Cardiac muscle cell (in vitro differentiated cells and primary cell): ENCODE results near the gene GUCY2D. TPM values are rescaled to one million over a fixed set of nuclear protein-coding genes. Genes with fewer than 3 reads are reported as not detected.

Source experiments
- DNase-seq, 2 donors: peaks; one replicate each; pipeline versions ENCODE4 v3.0.0 to v3.0.0-alpha.2; 2010 to 2017; ENCODE audit warnings: low read depth in 1 of 2, low spot score in 1 of 2
- H3K27ac ChIP-seq: fragments of 200-600 bp; sonication (generic); 2 replicates; pipeline ENCODE4 v1.5.1; 2016
- H3K27me3 ChIP-seq: fragments of 200-600 bp; sonication (generic); 2 replicates; pipeline ENCODE4 v1.6.0; 2016; ENCODE audit warnings: control low read depth
- H3K36me3 ChIP-seq: fragments of 200-600 bp; sonication (generic); 2 replicates; pipeline ENCODE4 v1.5.1; 2016; ENCODE audit warnings: control low read depth
- H3K4me1 ChIP-seq: fragments of 200-600 bp; sonication (generic); 2 replicates; pipeline ENCODE4 v1.8.1; 2017; ENCODE audit warnings: low read depth, mild to moderate bottlenecking, mixed run types
- H3K4me3 ChIP-seq: fragments of 200-600 bp; sonication (generic); 2 replicates; pipeline ENCODE4 v1.5.1; 2016; ENCODE audit warnings: mild to moderate bottlenecking
- H3K9me3 ChIP-seq: fragments of 200-600 bp; sonication (generic); 2 replicates; pipeline ENCODE4 v1.5.1; 2017; ENCODE audit warnings: low read depth, mild to moderate bottlenecking, control low read depth
- CTCF ChIP-seq: IDR thresholded peaks from 2 replicates; pipeline ENCODE4 v1.5.1; 2012; ENCODE audit warnings: low read depth, mild to moderate bottlenecking, low read length
- polyA plus RNA-seq: library from polyadenylated mRNA; unstranded; fragments of >200 nt; fragmentation: Nextera tagmentation; extraction: Ambion mirVana; gene quantifications from 2 replicates; pipeline ENCODE4 v1.2.1, GENCODE V29; 2016
- total RNA-seq: library from RNA; depleted of rRNA; stranded (reverse); fragments of >200 nt; gene quantifications from 2 replicates; pipeline ENCODE4 v1.2.3, GENCODE V29; 2016

The GUCY2D gene
- total and polyA plus RNA-seq, 2 experiments from 2014 or later = 0.54 to 1.1 TPM

DNA sequence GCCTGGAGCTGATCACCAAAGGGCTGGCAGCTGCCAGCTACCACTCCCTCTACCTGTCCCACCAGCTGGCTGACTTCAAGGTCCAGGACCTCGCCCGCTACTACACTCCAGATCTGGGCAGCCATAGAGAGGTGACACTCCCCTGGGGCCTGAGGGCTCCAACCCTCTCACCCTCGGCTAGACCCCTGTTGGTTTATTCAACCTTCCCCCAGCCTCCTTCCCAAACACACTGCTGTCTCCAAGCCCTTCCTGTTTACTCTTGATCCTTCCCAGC lies 67.1 kb downstream of the GUCY2D start:
- Histone ChIP-seq H3K27me3 (peaks cover 96% of the 10 kb centered on the region), H3K4me3 (no peak overlapping the region), H3K4me1 (no peaks in the 10 kb centered on the region), H3K9me3 (no peaks in the 10 kb centered on the region), H3K36me3 (no peaks in the 10 kb centered on the region), H3K27ac (no peak overlapping the region)
- DNase-seq = no peak
- TF ChIP-seq CTCF = no peak

Other genes with a start within 250 kb of the GUCY2D start
- 11.1 and 20.8 TPM in 2 replicates for gene KDM6B, start 168.4 kb upstream of the GUCY2D start, total RNA-seq
- gene KDM6B, start 168.4 kb upstream of the GUCY2D start, polyA plus RNA-seq = 9.0 and 9.7 TPM in 2 replicates
- 27.4 and 51.2 TPM in 2 replicates for gene TMEM88, start 147.5 kb upstream of the GUCY2D start, total RNA-seq
- 31.3 and 66.1 TPM in 2 replicates for gene TMEM88, start 147.5 kb upstream of the GUCY2D start, polyA plus RNA-seq
- 107 and 130 TPM in 2 replicates for gene NAA38, start 145.1 kb upstream of the GUCY2D start, total RNA-seq
- 158 and 168 TPM in 2 replicates for gene NAA38, start 145.1 kb upstream of the GUCY2D start, polyA plus RNA-seq
- gene CYB5D1, start 144.6 kb upstream of the GUCY2D start, total RNA-seq = 14.0 and 14.3 TPM in 2 replicates
- gene CYB5D1, start 144.6 kb upstream of the GUCY2D start, polyA plus RNA-seq = 10.7 and 13.7 TPM in 2 replicates
- gene CHD3, start 113.8 kb upstream of the GUCY2D start, total RNA-seq = 40.2 and 64.7 TPM in 2 replicates
- 15.9 and 19.7 TPM in 2 replicates for gene CHD3, start 113.8 kb upstream of the GUCY2D start, polyA plus RNA-seq
- gene RNF227, start 86.3 kb upstream of the GUCY2D start, total RNA-seq = 20.3 and 26.1 TPM in 2 replicates
- 5.2 and 5.8 TPM in 2 replicates for gene RNF227, start 86.3 kb upstream of the GUCY2D start, polyA plus RNA-seq
- gene KCNAB3, start 72.8 kb upstream of the GUCY2D start, total RNA-seq = 1.8 and 3.3 TPM in 2 replicates
- 1.3 and 1.4 TPM in 2 replicates for gene KCNAB3, start 72.8 kb upstream of the GUCY2D start, polyA plus RNA-seq
- gene TRAPPC1, start 70.7 kb upstream of the GUCY2D start, total RNA-seq = 92.0 and 110 TPM in 2 replicates
- gene TRAPPC1, start 70.7 kb upstream of the GUCY2D start, polyA plus RNA-seq = 340 and 386 TPM in 2 replicates
- 19.6 and 42.6 TPM in 2 replicates for gene CNTROB, start 70.4 kb upstream of the GUCY2D start, total RNA-seq
- 23.1 and 44.0 TPM in 2 replicates for gene CNTROB, start 70.4 kb upstream of the GUCY2D start, polyA plus RNA-seq
- gene ALOX15B, start 36.4 kb downstream of the GUCY2D start, total RNA-seq = 0.18 and 0.33 TPM in 2 replicates
- 0.12 TPM in 1 of 2 replicates, not detected in the other for gene ALOX15B, start 36.4 kb downstream of the GUCY2D start, polyA plus RNA-seq
- gene ALOX12B, start 85.1 kb downstream of the GUCY2D start, total RNA-seq = 0.42 and 1.6 TPM in 2 replicates
- 2.1 and 2.3 TPM in 2 replicates for gene ALOX12B, start 85.1 kb downstream of the GUCY2D start, polyA plus RNA-seq
- gene ALOXE3, start 115.9 kb downstream of the GUCY2D start, total RNA-seq = not detected in 2 replicates
- gene ALOXE3, start 115.9 kb downstream of the GUCY2D start, polyA plus RNA-seq = 0.10 TPM in 1 of 2 replicates, not detected in the other
- 0.32 and 6.2 TPM in 2 replicates for gene HES7, start 121.5 kb downstream of the GUCY2D start, total RNA-seq
- 1.1 and 1.5 TPM in 2 replicates for gene HES7, start 121.5 kb downstream of the GUCY2D start, polyA plus RNA-seq
- 42.3 and 51.9 TPM in 2 replicates for gene PER1, start 149.8 kb downstream of the GUCY2D start, total RNA-seq
- 28.2 and 47.7 TPM in 2 replicates for gene PER1, start 149.8 kb downstream of the GUCY2D start, polyA plus RNA-seq
- 22.5 and 35.7 TPM in 2 replicates for gene VAMP2, start 160.3 kb downstream of the GUCY2D start, total RNA-seq
- gene VAMP2, start 160.3 kb downstream of the GUCY2D start, polyA plus RNA-seq = 102 and 118 TPM in 2 replicates
- 39.8 and 40.7 TPM in 2 replicates for gene TMEM107, start 173.8 kb downstream of the GUCY2D start, total RNA-seq
- 54.6 and 62.4 TPM in 2 replicates for gene TMEM107, start 173.8 kb downstream of the GUCY2D start, polyA plus RNA-seq
- gene BORCS6, start 187.6 kb downstream of the GUCY2D start, total RNA-seq = 19.7 and 26.4 TPM in 2 replicates
- gene BORCS6, start 187.6 kb downstream of the GUCY2D start, polyA plus RNA-seq = 13.2 and 13.7 TPM in 2 replicates
- 15.1 and 77.7 TPM in 2 replicates for gene AURKB, start 208.0 kb downstream of the GUCY2D start, total RNA-seq
- gene AURKB, start 208.0 kb downstream of the GUCY2D start, polyA plus RNA-seq = 17.8 and 133 TPM in 2 replicates
- 7.4 and 15.6 TPM in 2 replicates for gene CTC1, start 245.4 kb downstream of the GUCY2D start, total RNA-seq
- gene CTC1, start 245.4 kb downstream of the GUCY2D start, polyA plus RNA-seq = 17.1 and 23.0 TPM in 2 replicates
- 49.9 and 62.5 TPM in 2 replicates for gene PFAS, start 246.7 kb downstream of the GUCY2D start, total RNA-seq
- 48.2 and 62.0 TPM in 2 replicates for gene PFAS, start 246.7 kb downstream of the GUCY2D start, polyA plus RNA-seq